PC-9 (cell line): ENCODE data around the gene CERCAM. TPM values are rescaled to one million over a fixed set of nuclear protein-coding genes. Genes with fewer than 3 reads are reported as not detected.

ENCODE experiments used
- BruUV-seq: library from RNA; stranded (reverse); fragments of 400-500 nt; replicated peaks from 2 replicates; lab custom pipeline; 2021; lab: Mats Ljungman, UMichigan
- CTCF ChIA-PET: fragments of 300-600 bp; sonication (Branson Sonifier 250); formaldehyde crosslinking; loops from one replicate; lab custom pipeline; 2022; ENCODE audit warnings: antibody characterized with exemption; lab: Charles Lee
- POLR2A ChIA-PET: fragments of 300-600 bp; sonication (Branson Sonifier 250); formaldehyde crosslinking; loops from one replicate; lab custom pipeline; 2022; ENCODE audit warnings: antibody characterized with exemption; ENCODE audit not compliant: unreplicated experiment; lab: Charles Lee
- DNase-seq, 2 experiments: peaks; one replicate each; pipeline versions ENCODE4 v3.0.0 to v3.0.0-alpha.2; 2015 to 2022; ENCODE audit warnings: mixed read lengths in 1 of 2
- H2AFZ ChIP-seq: fragments of 200-600 bp; sonication (generic); 2 replicates; pipeline ENCODE4 v1.8.1; 2017; ENCODE audit warnings: antibody characterized with exemption
- H3F3A ChIP-seq: fragments of 200-600 bp; sonication (generic); 2 replicates; pipeline ENCODE4 v1.8.1; 2017; ENCODE audit warnings: antibody characterized with exemption, mild to moderate bottlenecking, low read depth; ENCODE audit not compliant: insufficient read depth
- H3K27ac ChIP-seq: fragments of 200-600 bp; sonication (generic); 2 replicates; pipeline ENCODE4 v1.6.1; 2016; ENCODE audit warnings: mixed run types
- H3K27me3 ChIP-seq: fragments of 200-600 bp; sonication (generic); 2 replicates; pipeline ENCODE4 v1.6.1; 2016; ENCODE audit warnings: low read depth, mixed run types; ENCODE audit not compliant: insufficient read depth
- H3K36me3 ChIP-seq: fragments of 200-600 bp; sonication (generic); 2 replicates; pipeline ENCODE4 v1.6.1; 2016; ENCODE audit warnings: low read depth, mixed run types
- H3K4me1 ChIP-seq: fragments of 200-600 bp; sonication (generic); replicated peaks from 2 replicates; pipeline ENCODE4 v1.6.1; 2016; ENCODE audit warnings: mixed run types; ENCODE audit not compliant: insufficient read depth
- H3K4me2 ChIP-seq: fragments of 200-600 bp; sonication (generic); 2 replicates; pipeline ENCODE4 v1.6.1; 2017; ENCODE audit warnings: mixed run types
- H3K4me3 ChIP-seq: fragments of 200-600 bp; sonication (generic); 2 replicates; pipeline ENCODE4 v1.6.1; 2016; ENCODE audit warnings: mixed run types
- H3K79me2 ChIP-seq: fragments of 200-600 bp; sonication (generic); 2 replicates; pipeline ENCODE4 v1.6.1; 2017; ENCODE audit warnings: low read depth, mixed run types
- H3K9me2 ChIP-seq: fragments of 200-600 bp; sonication (generic); 2 replicates; pipeline ENCODE4 v1.8.1; 2017; ENCODE audit warnings: mild to moderate bottlenecking; ENCODE audit not compliant: insufficient read depth
- H3K9me3 ChIP-seq: fragments of 200-600 bp; sonication (generic); 2 replicates; pipeline ENCODE4 v1.8.1; 2016; ENCODE audit warnings: low read depth; ENCODE audit not compliant: insufficient read depth
- H4K20me1 ChIP-seq: fragments of 200-600 bp; sonication (generic); 2 replicates; pipeline ENCODE4 v1.8.1; 2017; ENCODE audit not compliant: insufficient read depth
- CTCF ChIP-seq: fragments of 200-600 bp; sonication (generic); conservative IDR thresholded peaks from 2 replicates; pipeline ENCODE4 v1.6.1; 2017; ENCODE audit warnings: mixed run types, antibody characterized with exemption, mild to moderate bottlenecking, moderate library complexity
- EZH2 ChIP-seq: fragments of 200-600 bp; sonication (generic); IDR thresholded peaks from 2 replicates; pipeline ENCODE4 v1.8.0; 2017; ENCODE audit warnings: antibody characterized with exemption, low read depth
- intact Hi-C: fragments of 100-400 bp; cut with micrococcal nuclease; formaldehyde crosslinking; loops from one replicate; pipeline ENCODE4 v1.10.0; 2022; ENCODE audit not compliant: unreplicated experiment
- total RNA-seq: library from RNA; stranded (reverse); gene quantifications from 2 replicates; pipeline ENCODE4 v1.2.3, GENCODE V29; 2021

Gene CERCAM
- total RNA-seq, 1 experiment from 2014 or later, result 87.2 TPM

GRCh38 chr9:128475867-128476266 is 55.2 kb downstream of the CERCAM start:
- intact Hi-C loops, result no loop called here
- H3K27me3 ChIP-seq, result no peaks in the 10 kb centered on the region
- ChIA-PET CTCF (no interaction called here), POLR2A (no interaction called here)
- DNase-seq, result no peak
- H4K20me1 ChIP-seq, result no peaks in the 10 kb centered on the region
- H3F3A ChIP-seq, result no peaks in the 10 kb centered on the region
- no peak overlapping the region for H3K4me2 ChIP-seq
- H3K27ac ChIP-seq, result no peak overlapping the region
- H3K4me3 ChIP-seq, result no peak overlapping the region
- H3K36me3 ChIP-seq, result 0 out of 2 replicates have a peak, but pooled peaks cover 9% of the 10 kb centered on the region
- H3K9me3 ChIP-seq, result no peaks in the 10 kb centered on the region
- no peak overlapping the region for H2AFZ ChIP-seq
- TF ChIP-seq CTCF (no peak), EZH2 (no peak)
- H3K79me2 ChIP-seq, result no peaks in the 10 kb centered on the region
- BruUV-seq, result no TSS peak
- H3K9me2 ChIP-seq, result no peaks in the 10 kb centered on the region
- no peaks in the 10 kb centered on the region for H3K4me1 ChIP-seq

- no peak overlapping the region for H3K4me2 ChIP-seq
- no peak overlapping the region for H3K27ac ChIP-seq
- H3K79me2 ChIP-seq, result no peaks in the 10 kb centered on the region
- H3K36me3 ChIP-seq, result peaks cover 9% of the 10 kb centered on the region; the same call in 1 of the 2 replicates
- no peaks in the 10 kb centered on the region for H3K9me2 ChIP-seq
- DNase-seq, result no peak
- CTCF ChIA-PET, result no interaction called here
- no peak for TF ChIP-seq CTCF
- TF ChIP-seq EZH2, result no peak
- H3K4me1 ChIP-seq, result no peaks in the 10 kb centered on the region
- BruUV-seq, result no TSS peak
- H4K20me1 ChIP-seq, result no peaks in the 10 kb centered on the region
- H2AFZ ChIP-seq, result no peak overlapping the region
- no peak overlapping the region for H3K4me3 ChIP-seq
- intact Hi-C loops, result no loop called here
- no peaks in the 10 kb centered on the region for H3K27me3 ChIP-seq
- H3K9me3 ChIP-seq, result no peaks in the 10 kb centered on the region
- H3F3A ChIP-seq, result no peaks in the 10 kb centered on the region
- POLR2A ChIA-PET, result no interaction called here
Measured at GRCh38 chr9:128479262-128479661, 58.6 kb downstream of the CERCAM start.

- POLR2A ChIA-PET, result no interaction called here
- TF ChIP-seq CTCF, result no peak
- TF ChIP-seq EZH2, result no peak
Measured at GRCh38 chr9:128481561-128481960, 60.9 kb downstream of the CERCAM start.

More at GRCh38 chr9:128481561-128481960, 60.9 kb downstream of the CERCAM start:
- DNase-seq, result no peak
- H3K36me3 ChIP-seq, result no peaks in the 10 kb centered on the region; the same call in 1 of the 2 replicates
- H4K20me1 ChIP-seq, result no peaks in the 10 kb centered on the region
- H2AFZ ChIP-seq, result no peak overlapping the region
- no peaks in the 10 kb centered on the region for H3F3A ChIP-seq
- H3K4me1 ChIP-seq, result no peaks in the 10 kb centered on the region
- no TSS peak for BruUV-seq
- intact Hi-C loops, result no loop called here
- no peaks in the 10 kb centered on the region for H3K79me2 ChIP-seq
- H3K9me2 ChIP-seq, result no peaks in the 10 kb centered on the region
- H3K27me3 ChIP-seq, result no peaks in the 10 kb centered on the region
- CTCF ChIA-PET, result no interaction called here
- no peak overlapping the region for H3K4me2 ChIP-seq
- no peak overlapping the region for H3K27ac ChIP-seq
- H3K4me3 ChIP-seq, result no peak overlapping the region
- no peaks in the 10 kb centered on the region for H3K9me3 ChIP-seq
